GM10847 (cell line): Measurements from ENCODE around the gene UEVLD.
A peak's percentile ranks its signal among the peaks of the same experiment; 100 is the strongest.

ENCODE experiments used
- POLR2A ChIP-seq: IDR thresholded peaks from 2 replicates; pipeline ENCODE4 v1.6.1; 2011; ENCODE audit not compliant: insufficient read length; ENCODE audit errors: extremely low read depth

Gene UEVLD

GRCh38 chr11:18588297-18589252 is at the start of gene UEVLD:
Gene UEVLD, minus strand, starts transcription at chr11:18588734. Its CDS starts 80 bp downstream, at chr11:18588654.
- TF ChIP-seq POLR2A = peak; percentile 66

- TF ChIP-seq POLR2A = peak; percentile 87
Measured at GRCh38 chr11:18634140-18635032, 45.9 kb upstream of the UEVLD start, which contains the start of gene SPTY2D1. Gene SPTY2D1, minus strand, starts transcription at chr11:18634342. Its CDS starts 85 bp downstream, at chr11:18634257.

DNA sequence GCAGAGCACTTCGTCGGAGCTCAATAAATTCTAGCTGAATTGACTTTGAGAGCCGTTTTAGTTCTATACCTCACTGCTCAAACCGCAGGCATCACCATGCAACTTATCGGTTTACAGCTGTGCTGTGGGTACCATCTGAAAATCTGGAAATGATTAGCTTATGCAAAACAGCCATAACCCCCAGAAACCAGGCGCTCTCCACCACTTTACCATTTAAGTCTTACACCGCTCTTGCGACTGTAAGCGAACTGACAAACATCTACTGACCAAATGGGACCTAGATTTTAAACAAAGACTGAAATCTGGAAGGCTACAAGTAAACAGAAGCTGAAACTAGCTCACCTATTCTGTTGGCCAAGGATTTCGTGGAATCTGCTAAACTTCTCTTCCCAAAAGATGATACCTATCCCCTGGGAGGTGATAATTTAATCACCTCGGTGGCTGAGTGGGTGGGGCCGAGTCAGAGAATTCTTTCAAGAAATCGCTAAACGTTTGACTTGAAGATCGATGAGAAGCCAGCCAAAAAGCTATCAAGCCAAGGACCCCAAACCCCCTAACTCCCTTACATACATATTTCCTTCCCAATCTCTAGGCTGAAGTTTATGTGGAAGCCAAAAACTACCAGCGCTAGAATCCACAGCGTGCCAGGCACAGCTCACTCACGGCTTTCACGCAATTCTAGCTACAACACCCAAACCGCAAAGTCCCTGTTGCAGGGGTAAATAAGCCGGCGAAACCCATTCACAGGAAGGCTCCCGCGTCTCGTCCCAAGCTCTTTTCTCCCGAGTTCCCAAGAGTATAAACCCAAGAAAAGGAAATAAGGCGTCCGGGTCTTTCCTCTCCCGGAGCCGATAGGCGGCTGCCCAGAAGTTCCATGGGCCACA is 45.0 kb upstream of the UEVLD start:
- TF ChIP-seq POLR2A = no peak

DNA sequence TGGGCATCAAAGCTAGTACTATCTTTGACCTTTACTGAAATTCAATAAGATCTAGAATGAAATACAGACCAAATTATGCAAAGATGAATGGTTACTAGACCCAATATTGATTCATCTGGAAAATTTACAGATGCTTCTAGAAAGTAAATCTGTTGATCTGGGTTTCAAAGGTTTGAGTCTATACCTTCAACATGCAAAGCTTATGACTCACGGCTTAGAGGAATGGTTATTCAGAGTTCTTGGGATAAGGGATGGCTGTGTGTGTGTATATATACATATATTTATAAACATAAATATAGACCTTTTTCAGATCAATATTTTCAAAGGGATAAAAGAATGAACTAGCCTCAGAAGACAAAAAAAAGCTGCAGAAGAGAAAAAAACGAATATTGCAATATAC is 44.3 kb upstream of the UEVLD start:
- no peak for TF ChIP-seq POLR2A

DNA sequence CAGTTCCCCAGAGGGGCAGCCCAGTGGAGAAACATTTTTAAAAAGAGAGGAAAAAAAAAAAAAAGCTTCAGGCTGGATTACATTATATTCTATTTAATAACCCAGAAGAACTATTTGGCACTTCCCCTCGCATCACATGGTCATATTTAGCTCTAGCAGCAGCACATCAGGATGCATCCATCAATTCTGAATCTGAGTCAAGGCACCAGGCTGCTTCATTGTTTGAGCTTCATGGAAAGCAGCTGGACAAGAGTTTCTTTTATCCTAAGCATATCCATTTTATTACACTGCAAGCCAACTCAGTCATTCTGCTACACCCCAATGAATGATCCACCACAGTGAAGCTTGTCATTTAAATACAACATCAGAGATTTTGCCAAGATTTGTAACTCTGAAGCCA is 35.6 kb upstream of the UEVLD start:
- no peak for TF ChIP-seq POLR2A

- no peak for TF ChIP-seq POLR2A
Measured at GRCh38 chr11:18623707-18624106, 35.2 kb upstream of the UEVLD start.

DNA sequence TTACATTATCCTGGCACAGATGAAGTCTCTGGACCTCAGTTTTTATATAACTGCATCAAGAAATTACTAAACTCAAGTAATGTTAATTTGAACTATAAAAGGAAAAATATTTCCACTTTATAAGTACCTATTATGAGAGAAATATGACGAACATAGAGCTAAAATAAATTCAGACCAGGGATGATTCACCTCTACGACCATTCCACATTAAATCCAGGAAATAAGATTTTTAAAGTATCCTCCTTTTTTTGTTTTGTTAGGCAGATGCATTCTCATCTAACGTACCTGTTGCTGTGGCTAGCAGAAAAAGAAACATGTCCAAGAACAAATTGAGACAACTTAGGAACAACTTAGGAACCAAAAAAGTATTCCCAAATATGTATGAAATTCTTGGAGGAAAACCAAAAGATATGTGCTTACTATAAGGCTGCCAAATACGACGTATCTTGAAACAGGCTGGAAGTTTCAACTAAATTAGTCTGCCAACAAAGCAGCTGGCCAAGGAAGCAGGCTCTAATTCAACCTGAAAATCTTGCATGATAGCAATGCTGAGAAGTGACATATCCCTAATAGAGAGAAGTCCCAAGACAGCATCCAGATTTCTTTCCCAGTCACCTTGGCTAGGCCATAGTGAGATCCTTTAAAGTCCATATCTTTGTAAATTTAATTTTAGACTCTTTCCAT is 29.9 kb upstream of the UEVLD start:
- TF ChIP-seq POLR2A = no peak

DNA sequence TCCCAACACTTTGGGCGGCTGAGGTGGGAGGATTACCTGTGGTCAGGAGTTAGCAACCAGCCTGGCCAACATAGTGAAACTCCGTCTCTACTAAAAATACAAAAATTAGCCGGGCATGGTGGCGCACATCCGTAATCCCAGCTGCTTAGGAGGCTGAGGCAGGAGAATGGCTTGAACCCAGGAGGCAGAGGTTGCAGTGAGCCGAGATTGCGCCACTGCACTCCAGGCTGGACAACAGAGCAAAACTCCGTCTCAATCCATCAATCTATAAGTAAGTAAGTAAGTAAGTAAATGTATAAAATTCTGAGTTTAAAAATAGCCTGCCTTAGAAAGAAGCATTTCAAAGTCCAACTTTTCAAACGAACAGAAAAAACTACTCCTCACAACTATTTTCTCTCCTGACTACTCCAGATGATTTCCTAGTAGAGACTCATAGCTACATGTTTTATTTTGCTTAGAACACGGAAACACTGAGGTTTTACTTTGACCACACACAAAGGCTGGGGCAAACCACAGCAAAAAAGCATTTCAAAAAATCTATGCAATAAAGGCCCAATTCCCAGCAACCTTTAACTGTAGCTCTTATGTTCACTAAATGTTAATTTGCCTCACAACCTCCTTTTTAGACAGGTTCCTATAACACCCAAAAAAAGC is 29.3 kb upstream of the UEVLD start:
- TF ChIP-seq POLR2A = no peak

GRCh38 chr11:18615628-18616392 is 27.3 kb upstream of the UEVLD start:
- TF ChIP-seq POLR2A = no peak

DNA sequence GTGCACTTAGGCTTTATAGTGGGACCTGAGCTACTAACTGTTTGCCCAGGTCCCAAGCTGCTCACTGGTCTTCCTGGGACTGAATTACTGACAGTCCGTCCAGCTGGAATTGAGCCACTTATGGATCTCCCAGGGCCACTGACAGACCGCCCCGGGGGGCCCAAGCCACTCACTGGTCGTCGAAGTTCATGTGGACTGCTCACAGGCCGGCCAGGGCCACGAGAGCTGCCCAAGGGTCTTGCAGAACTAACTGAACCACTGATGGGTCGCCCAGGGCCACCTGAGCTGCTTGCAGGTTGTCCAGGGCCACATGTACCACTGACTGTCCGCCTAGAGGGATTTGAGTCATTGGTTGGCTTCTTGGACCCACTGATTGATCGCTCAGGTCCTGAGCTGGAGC is 26.1 kb upstream of the UEVLD start:
- TF ChIP-seq POLR2A = no peak

DNA sequence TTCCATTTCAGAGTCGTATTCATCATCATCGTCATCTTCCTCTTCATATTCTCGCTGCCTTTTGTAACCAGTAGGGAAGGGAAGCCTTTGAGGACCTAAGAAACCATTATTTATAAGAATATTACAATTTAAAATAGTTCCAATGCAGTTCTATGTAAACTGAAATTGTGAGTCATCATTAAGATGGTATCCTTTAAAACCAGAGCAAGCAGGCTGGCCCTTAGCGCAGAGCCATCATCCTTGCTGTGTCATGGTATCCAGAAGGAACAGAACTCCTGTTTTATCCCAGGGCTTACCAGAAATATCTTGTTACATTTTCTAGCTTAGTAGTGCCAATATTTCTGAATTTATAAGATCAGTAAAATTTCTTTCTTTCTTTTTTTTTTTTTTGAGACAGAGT is 23.9 kb upstream of the UEVLD start:
- TF ChIP-seq POLR2A = no peak

DNA sequence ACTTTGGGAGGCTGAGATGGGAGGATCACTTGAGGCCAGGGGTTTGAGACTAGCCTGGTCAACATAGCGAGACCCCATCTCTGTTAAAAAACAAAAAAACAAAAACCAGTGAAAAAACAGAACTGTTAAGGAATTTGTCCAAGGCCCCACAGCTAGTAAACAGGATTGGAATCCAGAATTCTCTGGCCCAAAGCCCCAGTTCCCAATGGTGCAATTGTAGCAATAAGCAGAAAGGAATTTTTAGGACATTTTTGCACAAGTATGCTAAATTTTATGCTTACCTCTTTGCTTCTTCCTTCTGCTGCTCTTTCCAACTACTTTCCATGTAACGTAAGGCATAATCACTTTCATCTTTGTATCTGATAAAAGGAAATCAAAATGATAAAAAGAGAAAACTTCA is 22.7 kb upstream of the UEVLD start:
- no peak for TF ChIP-seq POLR2A

DNA sequence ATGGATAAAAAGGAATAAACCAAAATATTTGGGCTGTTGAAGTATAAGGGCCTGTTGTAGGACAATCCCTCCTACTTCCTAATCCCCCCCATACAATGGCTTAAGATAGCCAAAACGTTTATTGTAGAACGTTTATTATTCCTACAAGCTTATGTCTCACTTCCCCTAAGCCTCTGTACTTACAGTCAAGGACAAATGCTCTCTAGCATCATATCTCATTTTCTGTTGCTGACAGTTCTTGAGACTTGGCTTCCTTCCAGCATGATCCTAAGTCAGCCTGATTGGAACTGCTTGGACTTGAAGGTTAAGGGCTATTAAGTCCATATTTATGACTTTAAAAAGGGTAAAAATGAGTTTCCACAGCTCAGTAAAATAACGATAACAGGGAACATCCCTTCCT is 19.8 kb upstream of the UEVLD start:
- TF ChIP-seq POLR2A = no peak
